Gastrocnemius medialis (tissue), 4 donors: ENCODE results near the gene NUDT7.

Experiments
- POLR2A ChIP-seq, 2 donors: fragments of 450-650 bp; IDR thresholded peaks; one replicate each; pipeline ENCODE4 v1.6.1; 2017; ENCODE audit warnings: antibody characterized with exemption in 2 of 2, mild to moderate bottlenecking in 2 of 2, moderate library complexity in 2 of 2
- TF ChIP-seq, protein P1 (sequence below), 5 experiments: fragments of 450-650 bp in 3 of 5; fragments of 200-600 bp in 2 of 5; sonication (generic) in 2 of 5; IDR thresholded peaks in 4 of 5; conservative IDR thresholded peaks in 1 of 5; 1 replicate in 4 of 5; 2 replicates in 1 of 5; pipeline ENCODE4 v1.5.1; 2016 to 2019; ENCODE audit warnings: antibody characterized with exemption in 5 of 5, mild to moderate bottlenecking in 3 of 5, moderate library complexity in 3 of 5

DNA sequence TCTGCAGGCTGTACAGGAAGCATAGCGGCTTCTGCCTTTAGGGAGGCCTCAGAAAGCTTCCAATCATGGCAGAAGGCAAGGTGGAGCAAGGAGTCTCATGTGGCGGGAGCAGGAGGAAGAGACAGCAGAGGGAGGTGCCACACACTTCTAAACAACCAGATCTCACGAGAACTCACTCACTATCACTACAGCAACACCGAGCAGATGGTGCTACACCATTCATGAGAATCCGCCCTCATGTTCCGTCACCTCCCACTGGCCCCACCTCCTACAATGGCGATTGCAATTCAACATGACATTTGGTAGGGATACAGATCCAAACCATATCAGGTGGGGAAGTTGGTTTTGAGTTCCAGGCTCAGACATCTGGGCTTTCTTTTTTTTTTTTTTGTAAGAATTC, 31.9 kb upstream of the NUDT7 start:
- TF ChIP-seq, protein P1, sequence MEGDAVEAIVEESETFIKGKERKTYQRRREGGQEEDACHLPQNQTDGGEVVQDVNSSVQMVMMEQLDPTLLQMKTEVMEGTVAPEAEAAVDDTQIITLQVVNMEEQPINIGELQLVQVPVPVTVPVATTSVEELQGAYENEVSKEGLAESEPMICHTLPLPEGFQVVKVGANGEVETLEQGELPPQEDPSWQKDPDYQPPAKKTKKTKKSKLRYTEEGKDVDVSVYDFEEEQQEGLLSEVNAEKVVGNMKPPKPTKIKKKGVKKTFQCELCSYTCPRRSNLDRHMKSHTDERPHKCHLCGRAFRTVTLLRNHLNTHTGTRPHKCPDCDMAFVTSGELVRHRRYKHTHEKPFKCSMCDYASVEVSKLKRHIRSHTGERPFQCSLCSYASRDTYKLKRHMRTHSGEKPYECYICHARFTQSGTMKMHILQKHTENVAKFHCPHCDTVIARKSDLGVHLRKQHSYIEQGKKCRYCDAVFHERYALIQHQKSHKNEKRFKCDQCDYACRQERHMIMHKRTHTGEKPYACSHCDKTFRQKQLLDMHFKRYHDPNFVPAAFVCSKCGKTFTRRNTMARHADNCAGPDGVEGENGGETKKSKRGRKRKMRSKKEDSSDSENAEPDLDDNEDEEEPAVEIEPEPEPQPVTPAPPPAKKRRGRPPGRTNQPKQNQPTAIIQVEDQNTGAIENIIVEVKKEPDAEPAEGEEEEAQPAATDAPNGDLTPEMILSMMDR (IDR thresholded peaks at IDR 0.05 in 4 of 5, conservative IDR thresholded peaks at IDR 0.05 in 1 of 5): no peak
- TF ChIP-seq POLR2A (IDR thresholded peaks at IDR 0.05): no peak
